SU-DHL-6 (cell line): ENCODE data around the gene SLX9.

Source experiments
- H2AFZ ChIP-seq: fragments of 200-600 bp; sonication (generic); 2 replicates; pipeline ENCODE4 v1.6.1; 2014; ENCODE audit warnings: low read depth, mild to moderate bottlenecking, moderate library complexity, mixed read lengths, antibody characterized with exemption, low read length; ENCODE audit not compliant: severe bottlenecking
- H3F3A ChIP-seq: fragments of 200-600 bp; shearing (Covaris generic); 2 replicates; pipeline ENCODE4 v1.6.0; 2016; ENCODE audit warnings: antibody characterized with exemption, mild to moderate bottlenecking; ENCODE audit not compliant: insufficient read depth
- H3K27ac ChIP-seq: fragments of 200-600 bp; sonication (generic); 2 replicates; pipeline ENCODE4 v1.5.1; 2016; ENCODE audit warnings: low read depth, mild to moderate bottlenecking, low read length, moderate library complexity, mixed read lengths
- H3K27me3 ChIP-seq: fragments of 200-600 bp; sonication (generic), shearing (Covaris generic); 2 replicates; pipeline ENCODE4 v1.6.0; 2014; ENCODE audit warnings: mild to moderate bottlenecking, low read length
- H3K36me3 ChIP-seq: fragments of 200-600 bp; sonication (generic); 2 replicates; pipeline ENCODE4 v1.6.1; 2014; ENCODE audit warnings: mild to moderate bottlenecking, low read length, mixed read lengths
- H3K4me2 ChIP-seq: fragments of 300-600, 200-600 bp; shearing (Covaris generic), sonication (generic); 2 replicates; pipeline ENCODE4 v1.6.0; 2014; ENCODE audit warnings: low read length, low read depth, mild to moderate bottlenecking; ENCODE audit not compliant: poor library complexity, severe bottlenecking
- H3K4me3 ChIP-seq: fragments of 200-600 bp; sonication (generic); 2 replicates; pipeline ENCODE4 v1.5.1; 2014; ENCODE audit warnings: antibody characterized with exemption, low read length, mild to moderate bottlenecking, mixed read lengths; ENCODE audit not compliant: insufficient read depth, poor library complexity, severe bottlenecking
- H3K79me2 ChIP-seq: fragments of 200-600 bp; sonication (generic); 2 replicates; pipeline ENCODE4 v1.6.1; 2014; ENCODE audit warnings: mild to moderate bottlenecking, low read length, moderate library complexity; ENCODE audit not compliant: insufficient read depth
- H3K9ac ChIP-seq: fragments of 200-600 bp; sonication (generic); 2 replicates; pipeline ENCODE4 v1.7.0; 2014; ENCODE audit warnings: mild to moderate bottlenecking, low read length
- H3K9me2 ChIP-seq: fragments of 200-600 bp; sonication (generic); replicated peaks from 2 replicates; pipeline ENCODE4 v1.6.1; 2014; ENCODE audit warnings: low read length; ENCODE audit not compliant: insufficient read depth
- H3K9me3 ChIP-seq: fragments of 200-600 bp; sonication (generic); 2 replicates; pipeline ENCODE4 v1.6.1; 2014; ENCODE audit warnings: low read length, mixed read lengths; ENCODE audit not compliant: insufficient read depth
- H4K20me1 ChIP-seq: fragments of 200-600 bp; sonication (generic); 2 replicates; pipeline ENCODE4 v1.6.1; 2014; ENCODE audit warnings: low read depth, mild to moderate bottlenecking, antibody characterized with exemption, low read length, moderate library complexity, mixed read lengths
- EZH2phosphoT487 ChIP-seq: fragments of 200-600 bp; sonication (generic), shearing (Covaris generic); conservative IDR thresholded peaks from 2 replicates; pipeline ENCODE4 v1.6.1; 2018; ENCODE audit warnings: mild to moderate bottlenecking, antibody characterized with exemption, low read length, moderate library complexity, mixed read lengths
- TF ChIP-seq, protein P1 (sequence below): fragments of 200-600 bp; sonication (generic); IDR thresholded peaks from one replicate; pipeline ENCODE4 v1.5.1; 2017; ENCODE audit warnings: antibody characterized with exemption, mild to moderate bottlenecking, low read length, moderate library complexity; ENCODE audit not compliant: insufficient read depth, poor library complexity, severe bottlenecking

The SLX9 gene

DNA sequence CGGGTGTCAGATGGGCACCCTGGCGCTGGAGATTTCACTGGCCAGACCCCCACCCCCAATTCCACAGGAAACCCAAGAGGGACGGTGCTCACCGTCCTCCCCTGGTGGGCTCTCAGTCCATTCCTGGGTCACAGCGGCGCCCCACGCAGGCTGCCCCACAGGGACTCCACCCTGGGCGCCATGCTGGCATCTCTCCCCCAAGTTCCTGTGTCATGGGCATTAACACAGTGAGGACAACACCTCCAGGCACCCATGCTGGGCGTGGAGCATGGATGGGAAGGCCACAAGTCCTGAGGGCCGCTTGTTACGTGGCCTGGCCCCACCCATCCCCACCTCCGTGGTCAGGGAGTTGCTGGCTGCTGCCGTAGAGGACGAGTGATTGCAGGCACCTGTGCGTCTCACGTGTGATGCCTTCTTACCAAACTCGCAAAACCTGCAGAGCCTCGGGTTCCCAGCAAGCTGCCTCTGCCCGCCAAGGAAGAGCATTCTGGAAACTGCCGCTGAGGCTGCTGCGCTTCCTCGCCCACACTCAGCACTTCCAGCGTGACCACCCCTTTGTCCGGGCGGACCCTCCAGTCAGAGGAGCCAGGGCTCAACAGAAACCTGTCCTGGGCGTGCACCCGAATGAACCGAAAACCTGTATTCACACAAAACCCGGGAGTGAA is 60.3 kb downstream of the SLX9 start:
- Histone ChIP-seq H3K9me2 (no peaks in the 10 kb centered on the region), H3K27me3 (no peaks in the 10 kb centered on the region), H2AFZ (no peak overlapping the region), H3K36me3 (no peaks in the 10 kb centered on the region), H3K9ac (no peak overlapping the region), H3K4me2 (no peak overlapping the region), H3F3A (no peaks in the 10 kb centered on the region), H3K4me3 (no peak overlapping the region), H3K9me3 (no peaks in the 10 kb centered on the region), H3K79me2 (no peaks in the 10 kb centered on the region), H4K20me1 (no peaks in the 10 kb centered on the region), H3K27ac (no peak overlapping the region)
- TF ChIP-seq, protein P1, sequence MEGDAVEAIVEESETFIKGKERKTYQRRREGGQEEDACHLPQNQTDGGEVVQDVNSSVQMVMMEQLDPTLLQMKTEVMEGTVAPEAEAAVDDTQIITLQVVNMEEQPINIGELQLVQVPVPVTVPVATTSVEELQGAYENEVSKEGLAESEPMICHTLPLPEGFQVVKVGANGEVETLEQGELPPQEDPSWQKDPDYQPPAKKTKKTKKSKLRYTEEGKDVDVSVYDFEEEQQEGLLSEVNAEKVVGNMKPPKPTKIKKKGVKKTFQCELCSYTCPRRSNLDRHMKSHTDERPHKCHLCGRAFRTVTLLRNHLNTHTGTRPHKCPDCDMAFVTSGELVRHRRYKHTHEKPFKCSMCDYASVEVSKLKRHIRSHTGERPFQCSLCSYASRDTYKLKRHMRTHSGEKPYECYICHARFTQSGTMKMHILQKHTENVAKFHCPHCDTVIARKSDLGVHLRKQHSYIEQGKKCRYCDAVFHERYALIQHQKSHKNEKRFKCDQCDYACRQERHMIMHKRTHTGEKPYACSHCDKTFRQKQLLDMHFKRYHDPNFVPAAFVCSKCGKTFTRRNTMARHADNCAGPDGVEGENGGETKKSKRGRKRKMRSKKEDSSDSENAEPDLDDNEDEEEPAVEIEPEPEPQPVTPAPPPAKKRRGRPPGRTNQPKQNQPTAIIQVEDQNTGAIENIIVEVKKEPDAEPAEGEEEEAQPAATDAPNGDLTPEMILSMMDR, result no peak
- no peak for TF ChIP-seq EZH2phosphoT487

DNA sequence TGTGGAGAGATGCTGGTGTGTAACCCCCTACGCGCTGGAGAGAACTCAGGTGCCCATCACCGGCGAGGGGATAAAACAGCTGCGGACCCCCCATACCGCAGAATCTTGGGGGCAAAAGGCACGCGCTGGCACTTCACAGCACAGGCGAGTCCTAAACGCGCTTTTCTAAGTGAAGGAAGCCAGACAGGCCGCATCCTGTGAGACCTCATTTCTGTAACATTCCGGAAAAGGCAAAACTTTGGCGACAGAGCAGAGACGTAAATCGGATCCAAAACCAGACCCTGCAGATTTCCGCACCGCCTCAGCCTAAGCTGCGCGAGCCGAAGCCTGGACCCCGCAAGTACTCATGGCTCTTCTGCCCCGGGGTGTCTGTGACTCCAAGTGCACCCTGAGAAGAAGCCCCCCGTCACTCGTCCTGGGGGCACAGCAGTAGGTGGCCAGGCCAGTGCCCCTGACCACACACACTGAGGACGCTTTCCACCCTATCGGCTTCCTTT is 60.9 kb downstream of the SLX9 start:
- Histone ChIP-seq H3F3A (no peaks in the 10 kb centered on the region), H2AFZ (no peak overlapping the region), H3K36me3 (no peaks in the 10 kb centered on the region), H3K27ac (no peak overlapping the region), H3K27me3 (no peaks in the 10 kb centered on the region), H4K20me1 (no peaks in the 10 kb centered on the region), H3K9me2 (no peaks in the 10 kb centered on the region), H3K9me3 (no peaks in the 10 kb centered on the region), H3K4me3 (no peak overlapping the region), H3K9ac (no peak overlapping the region), H3K4me2 (no peak overlapping the region), H3K79me2 (no peaks in the 10 kb centered on the region)
- TF ChIP-seq, protein P1, result no peak
- TF ChIP-seq EZH2phosphoT487, result no peak

DNA sequence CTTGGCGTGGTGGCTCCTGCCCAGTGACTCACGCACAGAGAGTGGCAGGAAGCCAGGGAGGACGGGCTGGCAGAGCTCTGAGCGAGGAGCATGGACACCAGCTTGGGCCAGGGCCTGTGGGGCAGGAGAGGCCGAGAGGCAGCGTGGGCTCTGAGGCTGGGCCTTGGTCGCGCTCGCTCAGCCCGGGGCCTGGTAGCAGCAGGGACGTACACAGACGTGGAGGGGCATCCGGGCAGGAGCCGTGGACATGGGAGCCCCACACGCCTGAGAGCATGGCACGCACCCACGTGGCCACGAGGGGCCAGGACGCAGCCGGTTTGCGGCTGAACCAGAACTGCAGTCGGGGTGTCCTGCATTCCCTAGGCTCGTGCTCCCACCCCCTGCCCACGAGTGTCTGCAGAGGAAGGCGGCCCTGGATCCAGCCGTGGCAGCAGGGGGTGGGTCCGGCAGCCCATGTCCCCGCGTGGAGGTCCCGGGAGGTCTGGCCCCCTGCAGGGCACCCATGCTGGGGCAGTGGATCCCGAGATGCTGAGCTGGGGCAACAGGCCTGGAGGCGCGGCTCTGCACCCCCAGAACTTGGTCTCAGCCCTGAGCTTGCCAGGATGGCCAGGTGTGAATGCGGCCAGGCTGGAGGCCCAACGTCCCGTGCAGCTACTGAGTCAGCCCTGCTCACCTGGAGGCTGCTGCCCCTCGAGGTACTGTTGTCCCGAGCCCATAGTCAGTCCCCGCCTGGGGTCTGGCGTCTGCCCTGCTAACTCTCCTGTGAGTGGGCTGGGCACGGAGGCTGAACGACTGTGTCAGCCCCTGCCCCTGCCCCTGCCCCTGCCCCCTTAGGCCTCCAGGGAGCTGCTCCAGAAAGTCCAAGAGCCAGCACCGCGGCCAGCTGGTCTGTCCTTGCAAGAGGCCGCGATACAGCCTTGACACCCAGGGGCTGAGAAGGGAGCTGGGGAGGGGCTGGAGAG is 61.6 kb downstream of the SLX9 start:
- H3K27me3 ChIP-seq, result no peaks in the 10 kb centered on the region
- no peaks in the 10 kb centered on the region for H4K20me1 ChIP-seq
- H3K79me2 ChIP-seq, result no peaks in the 10 kb centered on the region
- no peak overlapping the region for H3K9ac ChIP-seq
- no peak for TF ChIP-seq EZH2phosphoT487
- TF ChIP-seq, protein P1, result no peak
- no peak overlapping the region for H3K4me3 ChIP-seq
- H3K9me3 ChIP-seq, result no peaks in the 10 kb centered on the region
- H3K9me2 ChIP-seq, result no peaks in the 10 kb centered on the region
- no peaks in the 10 kb centered on the region for H3F3A ChIP-seq
- H3K27ac ChIP-seq, result no peak overlapping the region
- no peak overlapping the region for H2AFZ ChIP-seq
- no peak overlapping the region for H3K4me2 ChIP-seq
- H3K36me3 ChIP-seq, result no peaks in the 10 kb centered on the region
